HG02973 (cell line): ENCODE data around the gene RNPEP.
"Not testable (repeated sequence)": the region's sequence is repeated elsewhere in the genome, so short reads cannot be mapped to it uniquely, and the experiment has no call there.

Experiments used
- ATAC-seq: cut with Tn5 transposase; IDR thresholded peaks from one replicate; pipeline ENCODE4 v1.9.1; 2021; ENCODE audit warnings: moderate library complexity; ENCODE audit not compliant: unreplicated experiment

The RNPEP gene

GRCh38 chr1:202009326-202010179 is 27.1 kb downstream of the RNPEP start:
- ATAC-seq: no peak

- peak; percentile 57 for ATAC-seq
Observed at GRCh38 chr1:202010180-202011015, 27.9 kb downstream of the RNPEP start, which contains the start of gene ELF3. ELF3 (plus strand) TSS chr1:202010587; CDS start chr1:202011137, 550 bp downstream.

- ATAC-seq: no peak
Observed at GRCh38 chr1:202011994-202012393, 29.5 kb downstream of the RNPEP start.

- no peak for ATAC-seq
Observed at GRCh38 chr1:202012544-202013478, 30.4 kb downstream of the RNPEP start.

- ATAC-seq: no peak
Observed at GRCh38 chr1:202013603-202014002, 31.2 kb downstream of the RNPEP start.

GRCh38 chr1:202014060-202014459 is 31.6 kb downstream of the RNPEP start:
- no peak for ATAC-seq

- ATAC-seq: no peak
Observed at GRCh38 chr1:202014915-202015661, 32.6 kb downstream of the RNPEP start.

GRCh38 chr1:202015662-202015937 is 33.2 kb downstream of the RNPEP start:
- no peak for ATAC-seq

GRCh38 chr1:202016022-202016810 is 33.8 kb downstream of the RNPEP start:
- no peak for ATAC-seq

GRCh38 chr1:202016811-202017748 is 34.6 kb downstream of the RNPEP start:
- ATAC-seq: no peak

GRCh38 chr1:202017749-202018467 is 35.5 kb downstream of the RNPEP start:
- no peak for ATAC-seq

- no peak for ATAC-seq
Observed at GRCh38 chr1:202018468-202019234, 36.2 kb downstream of the RNPEP start.

GRCh38 chr1:202019235-202019558 is 36.7 kb downstream of the RNPEP start:
- ATAC-seq: not testable (repeated sequence)

- no peak for ATAC-seq
Observed at GRCh38 chr1:202023001-202023433, 40.6 kb downstream of the RNPEP start.

- ATAC-seq: no peak
Observed at GRCh38 chr1:202029171-202029665, 46.8 kb downstream of the RNPEP start.

GRCh38 chr1:202029727-202030126 is 47.3 kb downstream of the RNPEP start:
- ATAC-seq: no peak

GRCh38 chr1:202031796-202032195 is 49.3 kb downstream of the RNPEP start:
- no peak for ATAC-seq
